Measurements from ENCODE around the gene RASSF8.

The RASSF8 gene, protein sequence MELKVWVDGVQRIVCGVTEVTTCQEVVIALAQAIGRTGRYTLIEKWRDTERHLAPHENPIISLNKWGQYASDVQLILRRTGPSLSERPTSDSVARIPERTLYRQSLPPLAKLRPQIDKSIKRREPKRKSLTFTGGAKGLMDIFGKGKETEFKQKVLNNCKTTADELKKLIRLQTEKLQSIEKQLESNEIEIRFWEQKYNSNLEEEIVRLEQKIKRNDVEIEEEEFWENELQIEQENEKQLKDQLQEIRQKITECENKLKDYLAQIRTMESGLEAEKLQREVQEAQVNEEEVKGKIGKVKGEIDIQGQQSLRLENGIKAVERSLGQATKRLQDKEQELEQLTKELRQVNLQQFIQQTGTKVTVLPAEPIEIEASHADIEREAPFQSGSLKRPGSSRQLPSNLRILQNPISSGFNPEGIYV

DNA sequence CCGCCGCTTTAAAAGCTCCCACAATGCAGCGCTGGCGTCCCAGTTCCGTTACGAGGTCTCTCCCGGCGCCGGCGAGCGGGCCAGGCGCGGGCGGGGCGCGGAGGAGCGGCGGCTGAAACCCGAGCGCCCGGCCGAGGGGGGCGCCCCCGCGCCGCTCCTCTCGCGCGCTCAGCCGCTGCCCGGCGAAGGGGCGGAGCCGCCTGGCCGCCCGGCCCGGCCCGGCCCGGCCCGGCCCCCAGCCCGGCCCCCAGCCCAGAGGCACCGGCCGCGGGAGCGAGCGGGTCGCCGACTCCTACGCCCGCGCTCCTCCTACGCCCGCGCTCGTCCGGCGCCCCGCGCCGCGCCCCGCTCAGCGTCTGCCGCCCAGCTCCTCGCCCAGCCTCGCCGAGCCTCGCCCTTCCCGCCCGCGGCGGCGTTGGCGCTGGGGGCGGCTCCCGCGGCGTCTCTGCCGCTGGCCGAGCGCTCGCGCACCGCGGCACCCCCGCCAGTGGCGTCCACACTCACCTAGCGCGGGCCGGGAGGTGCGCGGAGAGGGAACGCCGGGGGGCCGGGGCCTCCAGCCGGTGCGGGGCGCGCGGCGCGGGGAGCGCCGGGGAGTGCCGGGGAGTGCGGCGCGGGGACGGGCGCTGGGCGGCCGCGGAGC, at the start of gene RASSF8:
Gene RASSF8, plus strand, starts transcription at position 255 of the 643 bp plus-strand sequence. CDS start 96,662 bp downstream, outside the sequence.
- DNase-seq: peak; percentile 37

DNA sequence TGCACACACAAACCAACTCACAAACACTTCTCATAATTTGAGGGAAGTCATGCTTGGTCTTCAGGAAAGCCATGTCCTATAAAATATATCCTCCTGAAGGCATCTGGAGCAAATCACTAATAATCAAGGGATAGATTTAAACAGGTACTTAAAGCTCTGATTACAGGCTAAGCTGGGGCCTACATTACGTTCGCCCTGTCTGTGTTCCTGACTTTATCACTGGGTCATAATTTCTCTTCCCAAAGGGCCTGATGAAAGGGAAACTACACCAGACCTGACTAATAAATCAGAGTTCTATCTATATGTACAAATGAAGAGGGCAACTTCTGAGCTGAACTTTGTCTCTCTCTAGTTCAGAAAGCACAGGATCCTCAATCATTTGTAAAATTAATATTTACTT, 43.9 kb upstream of the RASSF8 start:
- DNase-seq: no peak

DNA sequence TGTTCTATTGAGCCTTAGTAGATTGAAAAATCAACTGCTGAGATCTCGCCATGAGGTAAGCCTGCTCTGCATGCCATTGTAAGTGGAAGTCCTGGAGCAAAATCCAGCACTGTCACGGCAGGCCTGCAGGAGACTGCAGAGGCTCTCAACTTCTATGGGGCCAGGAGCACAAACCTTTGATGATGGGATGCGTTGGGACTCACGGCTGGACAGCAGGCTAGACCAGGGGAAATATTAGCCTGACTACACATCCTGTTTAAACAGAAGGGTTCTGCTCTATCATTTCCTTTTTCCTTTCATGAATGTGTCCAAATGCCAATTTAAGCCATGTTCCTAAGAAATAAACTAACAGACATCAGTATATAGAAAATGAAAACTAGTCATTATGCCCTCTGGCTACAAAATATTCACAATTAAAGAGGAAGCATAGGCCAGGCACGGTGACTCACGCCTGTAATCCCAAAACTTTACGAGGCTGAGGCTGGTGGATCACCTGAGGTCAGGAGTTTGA, 33.9 kb upstream of the RASSF8 start:
- DNase-seq: no peak

DNA sequence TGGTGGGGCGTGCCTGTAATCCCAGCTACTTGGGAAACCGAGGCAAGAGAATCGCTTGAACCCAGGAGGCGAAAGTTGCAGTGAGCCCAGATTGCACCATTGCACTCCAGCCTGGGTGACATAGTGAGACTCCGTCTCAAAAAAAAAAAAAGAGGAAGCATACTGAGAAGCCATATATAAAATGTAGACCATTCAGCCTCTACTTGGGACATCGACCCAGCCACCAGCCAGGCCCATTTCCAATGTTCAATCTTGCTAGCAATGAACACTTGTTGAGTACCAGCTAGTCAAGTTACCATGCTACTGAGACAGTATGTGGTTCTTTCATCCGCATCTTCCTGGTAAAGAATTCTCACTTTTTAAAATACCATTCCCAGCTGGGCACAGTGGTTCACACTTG, 33.4 kb upstream of the RASSF8 start:
- no peak for DNase-seq

DNA sequence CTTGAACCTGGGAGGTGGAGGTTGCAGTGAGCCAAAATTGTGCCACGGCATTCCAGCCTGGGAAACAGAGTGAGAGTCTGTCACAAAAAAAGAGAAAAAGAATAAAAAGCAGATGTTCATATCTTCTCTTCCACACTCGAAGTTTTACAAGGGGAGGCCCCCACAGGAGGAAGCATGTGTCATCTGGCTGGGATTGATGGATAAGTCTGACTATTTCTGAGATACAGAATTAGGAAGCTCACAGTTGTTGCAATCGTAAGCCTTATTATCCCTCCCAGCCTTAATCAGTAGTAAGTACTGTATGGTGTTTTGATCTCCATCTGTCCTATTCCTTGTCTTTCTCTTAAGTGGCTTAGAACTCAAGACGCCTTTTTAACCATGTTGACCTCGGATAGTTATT, 31.9 kb upstream of the RASSF8 start:
- DNase-seq: no peak

DNA sequence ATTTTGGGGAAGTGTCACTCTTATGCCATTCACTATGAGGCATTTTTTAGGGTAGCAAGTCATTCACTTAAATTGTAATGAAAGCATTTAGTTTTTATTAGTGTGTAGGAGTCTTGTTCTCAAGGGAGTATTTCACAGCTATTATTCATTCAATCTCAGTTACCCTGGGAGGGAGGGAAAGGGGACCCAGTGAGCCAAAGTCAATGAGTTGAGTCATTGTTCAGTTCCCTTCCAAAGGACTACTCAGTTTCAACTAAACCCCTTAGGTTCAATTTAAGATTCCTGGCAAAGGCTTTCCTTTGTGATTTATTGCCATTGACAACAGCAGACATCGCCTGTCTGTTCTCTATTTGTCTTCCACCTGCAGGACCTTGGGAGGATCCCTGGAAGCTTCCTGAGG, 29.3 kb upstream of the RASSF8 start:
- no peak for DNase-seq

DNA sequence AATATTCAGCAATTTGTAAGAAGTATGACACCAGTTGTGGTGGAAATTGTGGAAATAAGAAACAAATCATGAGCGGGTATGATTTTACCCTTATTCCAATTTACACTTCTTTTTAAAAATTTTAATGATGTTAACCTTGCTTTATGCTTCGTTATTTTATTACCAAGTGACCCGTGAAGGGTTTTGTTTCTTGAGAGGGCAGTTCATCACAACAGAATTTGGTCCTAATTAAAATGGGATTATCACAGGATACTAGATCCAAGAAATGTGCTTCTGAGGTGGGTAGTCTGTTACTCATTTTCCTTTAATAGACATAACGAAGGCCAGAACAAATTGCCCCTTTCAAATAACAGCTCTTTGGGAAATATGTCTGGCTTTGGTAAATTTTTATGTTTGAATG, 25.5 kb upstream of the RASSF8 start:
- no peak for DNase-seq

DNA sequence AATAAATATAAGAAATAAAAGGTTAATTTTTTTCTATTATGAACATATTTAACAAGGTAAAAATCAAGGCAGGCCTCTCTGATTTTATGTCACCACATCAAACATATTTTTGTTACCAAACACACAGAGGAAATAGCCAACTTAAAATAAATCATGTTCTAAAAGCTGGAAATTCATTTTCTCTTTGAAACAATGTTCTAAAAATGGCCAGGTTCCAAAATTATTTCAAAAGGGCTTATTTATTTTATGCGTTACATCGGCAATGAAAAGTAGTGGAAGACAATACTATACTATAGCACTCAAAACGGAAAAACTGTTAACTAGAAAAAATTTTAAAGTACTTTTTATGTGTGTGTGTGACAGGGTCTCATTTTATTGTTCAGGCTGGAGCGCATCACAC, 24.0 kb upstream of the RASSF8 start:
- DNase-seq: no peak

DNA sequence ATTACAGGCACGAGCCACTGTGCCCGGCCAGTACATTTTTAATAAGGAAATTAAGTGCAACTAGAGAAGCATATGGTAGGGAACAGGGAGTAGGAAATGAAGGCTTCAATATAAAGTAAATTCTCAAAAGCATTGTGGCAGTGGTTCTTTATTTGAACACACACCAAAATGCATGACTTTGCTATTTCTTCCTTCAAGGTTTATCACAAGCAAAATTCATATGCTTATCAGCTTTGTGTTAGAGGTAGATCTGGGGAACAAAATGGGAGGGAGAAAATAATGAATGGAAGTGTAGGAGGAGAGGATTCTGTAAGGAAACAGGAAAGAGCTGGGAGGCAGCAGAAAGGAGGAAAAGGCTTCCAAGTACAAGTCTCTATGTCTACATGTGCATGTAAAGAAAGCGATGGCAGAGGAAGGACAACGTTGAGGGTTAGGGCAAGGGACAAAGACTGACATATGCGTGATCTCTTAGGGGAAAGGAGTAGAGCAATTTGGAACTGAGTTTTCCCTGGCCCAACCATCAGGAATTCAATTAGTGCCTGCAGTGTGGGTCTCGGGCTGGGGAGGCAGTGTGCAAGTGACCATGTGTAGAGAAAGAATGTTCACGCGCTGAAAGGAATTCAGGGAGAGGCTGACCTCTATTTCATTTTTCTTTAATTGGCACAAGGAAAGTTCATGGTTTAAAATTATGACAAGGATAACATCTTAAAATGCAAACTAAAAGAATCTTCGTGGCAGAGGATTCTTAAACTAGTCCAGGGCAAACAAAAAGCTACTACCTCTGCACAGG, 22.9 kb upstream of the RASSF8 start:
- no peak for DNase-seq

DNA sequence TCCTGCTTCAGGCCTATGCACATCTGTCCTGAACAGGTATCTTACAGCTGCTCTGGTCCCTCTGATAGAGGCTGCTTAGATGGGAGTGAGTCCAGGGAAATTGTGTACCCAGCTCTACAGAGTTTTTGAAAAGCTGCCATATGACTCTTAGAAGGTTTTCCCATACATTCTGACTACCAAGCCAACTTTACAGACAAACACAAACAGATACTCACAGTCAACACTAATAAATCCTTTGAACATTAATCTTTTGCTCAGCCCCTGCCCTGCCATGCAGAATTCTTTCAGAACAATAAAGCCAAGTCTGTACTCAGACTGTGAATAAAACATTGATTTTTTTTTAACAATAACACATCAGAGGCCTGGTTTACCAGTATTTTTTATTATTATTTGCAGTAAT, 21.4 kb upstream of the RASSF8 start:
- no peak for DNase-seq

DNA sequence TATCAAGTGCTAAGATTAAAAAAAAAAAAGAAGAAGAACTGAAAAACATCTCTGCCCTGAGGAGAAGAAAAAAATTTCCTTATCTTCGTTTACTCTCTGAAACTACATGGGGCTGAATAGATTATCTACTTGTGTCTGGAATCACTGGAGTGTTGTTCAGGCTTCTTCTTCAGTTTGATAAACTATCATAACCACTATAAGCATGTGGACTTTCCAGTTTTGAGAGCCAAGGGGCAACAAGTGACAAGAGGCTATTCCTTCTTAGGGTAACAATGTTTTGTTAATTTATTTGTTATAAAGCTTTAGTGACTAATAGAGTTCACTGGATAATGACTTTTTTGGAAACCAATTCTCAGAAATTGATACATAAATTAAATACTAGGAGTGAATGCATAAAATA, 19.9 kb upstream of the RASSF8 start:
- DNase-seq: no peak

DNA sequence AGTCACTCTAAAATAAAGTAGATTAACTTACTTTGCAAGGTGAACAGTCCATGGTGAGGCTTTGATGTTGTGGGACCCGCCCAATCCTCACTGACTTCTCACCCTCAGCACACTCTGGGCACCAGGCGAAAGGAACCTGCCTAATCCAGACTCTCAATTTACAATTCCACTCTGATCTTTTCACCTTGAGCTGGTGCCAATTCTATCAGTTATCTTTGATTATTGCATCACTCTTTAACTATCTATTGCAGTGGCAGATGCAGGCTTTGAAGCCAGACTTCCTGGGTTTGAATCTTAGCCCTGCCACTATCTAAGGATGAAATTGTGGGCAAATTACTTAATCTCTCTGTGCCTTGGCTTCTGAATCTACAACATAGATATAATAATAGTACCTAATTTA, 18.9 kb upstream of the RASSF8 start:
- no peak for DNase-seq

DNA sequence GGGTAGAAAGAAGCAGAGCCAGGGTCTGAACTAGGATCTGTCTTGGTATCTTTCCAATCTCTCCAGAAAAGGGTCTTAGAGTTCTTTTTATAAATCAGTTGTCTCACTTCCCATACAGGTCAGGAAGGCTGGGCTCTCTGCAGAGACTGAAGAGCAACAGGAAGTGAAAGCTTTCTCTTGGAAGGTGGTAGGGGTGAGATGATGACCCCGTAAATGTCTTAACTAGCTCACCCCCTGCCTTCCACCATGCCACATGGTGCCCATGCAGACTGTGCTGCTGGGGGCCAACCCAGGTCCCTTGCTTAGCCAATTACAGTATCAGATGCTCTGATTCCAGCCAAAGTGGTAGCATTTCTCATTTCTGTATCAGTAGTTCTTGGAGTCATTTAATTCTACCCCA, 17.6 kb upstream of the RASSF8 start:
- DNase-seq: no peak

DNA sequence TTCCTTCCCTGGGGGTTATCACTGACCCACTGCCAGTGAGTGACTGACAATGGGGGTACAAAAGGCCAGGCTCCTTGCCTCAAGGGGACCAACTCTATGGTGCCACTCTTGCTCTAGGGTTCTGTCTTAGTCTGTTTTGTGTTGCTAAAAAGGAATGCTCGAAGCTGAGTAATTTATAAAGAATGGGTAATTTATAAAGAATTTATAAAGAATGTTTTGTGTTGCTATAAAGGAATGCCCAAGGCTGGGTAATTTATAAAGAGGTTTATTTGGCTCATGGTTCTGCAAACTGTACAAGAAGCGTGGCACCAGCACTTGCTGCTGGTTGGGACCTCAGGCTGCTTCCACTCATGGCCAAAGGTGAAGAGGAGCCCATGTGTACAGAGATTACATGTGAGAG, 15.8 kb upstream of the RASSF8 start:
- DNase-seq: no peak

DNA sequence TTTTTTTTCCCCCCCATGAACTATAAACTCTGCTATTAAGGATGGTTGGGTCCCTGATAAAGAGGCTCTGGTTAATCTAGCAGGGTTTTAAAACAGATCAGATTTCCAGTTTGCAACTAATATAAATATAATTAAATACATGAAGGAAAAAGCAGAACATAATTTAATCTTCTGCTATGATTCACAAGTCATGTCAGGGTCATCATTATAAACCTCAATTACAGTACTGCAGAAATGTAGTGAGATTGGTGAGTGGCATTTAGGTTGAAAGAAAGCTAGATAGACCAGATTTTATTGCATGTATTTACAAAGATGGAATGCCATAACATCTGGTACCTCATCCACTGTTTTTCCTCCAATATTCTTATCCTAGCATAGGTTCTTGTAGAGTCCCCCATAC, 14.5 kb upstream of the RASSF8 start:
- DNase-seq: no peak

DNA sequence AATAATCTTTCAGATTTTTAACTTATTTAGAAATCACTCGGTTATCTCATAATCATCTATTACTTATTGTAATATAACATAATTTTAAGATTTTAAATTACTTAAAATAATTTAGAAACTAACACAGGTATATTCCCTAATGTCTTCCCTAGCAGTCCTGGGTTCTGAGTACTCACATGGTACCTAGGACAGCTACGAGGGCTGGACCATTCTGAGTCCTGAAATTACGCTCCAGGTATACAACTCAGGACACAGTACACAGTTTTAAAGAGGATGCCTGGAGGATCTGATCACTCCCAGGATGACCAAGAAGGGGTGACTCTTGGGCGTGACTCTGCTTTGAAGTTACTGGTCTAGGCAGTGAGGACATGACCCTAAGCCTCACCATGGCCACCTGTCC, 9.1 kb upstream of the RASSF8 start:
- DNase-seq: no peak

DNA sequence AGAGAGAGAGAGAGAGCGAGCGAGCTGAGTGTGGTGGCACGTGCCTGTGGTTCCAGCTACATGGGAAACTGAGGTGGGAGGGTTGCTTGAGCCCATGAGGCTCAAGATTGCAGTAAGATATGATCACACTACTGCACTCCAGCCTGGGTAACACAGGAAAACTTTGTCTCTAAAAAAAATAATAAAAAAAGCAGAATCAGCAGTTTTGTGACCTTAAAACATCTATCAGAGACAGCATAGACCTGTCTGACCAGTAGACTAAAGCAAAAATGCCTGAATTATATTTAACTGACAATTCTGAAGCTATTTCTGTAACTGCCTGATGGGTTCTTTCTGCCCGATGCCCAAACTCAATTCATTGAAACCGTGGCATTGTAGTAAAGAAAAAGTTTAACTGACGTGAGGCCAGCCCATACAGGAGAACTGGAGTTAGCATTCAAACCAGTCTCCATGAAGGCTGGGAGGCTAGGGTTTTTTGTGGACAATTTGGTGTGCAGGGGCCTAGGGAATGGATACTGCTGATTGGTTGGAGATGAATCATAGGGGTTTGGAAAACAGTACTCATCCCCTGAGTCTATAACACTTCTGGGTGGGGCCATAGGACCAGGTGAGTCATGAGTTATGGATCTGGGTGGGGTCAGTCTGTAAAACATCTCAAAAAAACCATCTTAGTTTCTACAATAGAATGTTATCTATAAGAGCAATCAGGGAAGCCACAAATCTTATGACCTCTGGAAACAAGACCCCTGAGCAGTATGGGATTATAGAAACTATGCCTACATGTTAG, 8.0 kb upstream of the RASSF8 start:
- no peak for DNase-seq

DNA sequence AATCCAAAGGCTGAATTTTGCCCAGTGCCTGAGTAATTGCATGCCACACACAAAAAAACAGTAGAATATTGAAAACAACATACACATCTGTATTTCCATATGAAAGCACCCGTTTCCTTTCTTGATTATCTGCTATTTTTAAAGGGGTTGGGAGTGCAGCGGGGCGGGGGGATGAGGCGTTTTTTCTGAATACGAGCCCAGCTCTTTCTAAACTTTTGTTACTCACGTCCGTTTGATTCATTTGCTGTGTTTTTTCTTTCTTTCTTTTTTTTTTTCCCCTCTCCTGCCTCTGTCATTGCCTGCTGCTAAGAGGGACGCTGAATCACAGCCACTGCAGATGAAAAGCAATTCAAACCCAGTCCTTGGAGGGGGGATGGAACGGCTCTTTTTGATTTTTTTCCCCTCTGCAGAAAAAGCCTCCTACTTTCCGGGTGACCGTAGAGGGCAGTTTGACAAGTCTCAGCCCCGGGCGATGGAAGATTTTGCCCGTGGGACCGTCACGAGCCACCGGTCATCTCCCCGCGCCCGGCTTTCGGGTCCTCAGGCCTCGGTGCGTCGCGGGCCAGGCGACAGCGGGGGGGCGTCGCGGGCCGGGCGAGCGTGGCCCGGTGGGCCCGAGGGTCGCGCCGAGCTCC, 572 bp upstream of the RASSF8 start:
- no peak for DNase-seq

DNA sequence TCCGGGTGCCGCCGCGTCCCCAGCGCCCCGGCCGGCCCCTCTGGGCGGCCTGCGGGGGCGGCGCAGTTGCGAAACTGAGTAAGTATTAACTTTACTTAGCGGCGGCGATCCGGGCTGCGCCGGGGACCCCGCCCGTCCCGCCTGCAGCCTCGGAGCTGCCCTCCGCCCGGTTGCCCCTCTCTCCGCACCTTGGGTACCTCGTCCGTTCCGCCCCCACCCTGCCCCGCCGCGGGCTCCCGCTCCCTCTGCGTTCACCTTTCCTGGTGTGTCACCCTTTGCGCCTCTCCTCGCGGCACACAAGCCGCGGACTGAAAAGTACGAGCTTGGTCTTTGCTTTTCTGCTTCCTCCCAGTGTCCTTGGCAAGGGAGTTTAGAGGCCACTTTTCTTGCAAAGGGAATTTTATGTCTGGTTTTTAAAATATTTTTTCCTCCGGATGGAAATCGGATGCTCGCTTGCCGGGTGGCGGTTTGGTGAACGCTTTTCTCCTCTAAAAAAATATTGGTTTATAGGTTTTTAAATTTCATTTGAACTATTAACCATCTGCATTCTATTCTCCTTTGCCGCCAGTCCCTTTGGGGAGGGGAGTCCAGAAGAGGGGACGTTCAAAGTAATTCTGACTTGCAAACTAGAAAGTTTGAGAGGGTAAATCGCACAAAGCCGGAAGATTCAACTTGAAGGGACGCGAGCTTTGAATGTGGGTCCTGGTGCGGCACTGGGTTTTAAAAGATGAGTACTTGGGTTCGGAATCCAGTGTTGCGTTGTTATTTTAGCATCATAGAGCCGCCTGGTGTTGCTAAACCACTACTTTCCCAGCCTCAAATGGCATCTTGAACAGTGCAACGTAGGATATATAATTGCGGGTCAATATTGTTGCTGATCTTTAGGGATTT, 834 bp downstream of the RASSF8 start:
- DNase-seq: no peak

DNA sequence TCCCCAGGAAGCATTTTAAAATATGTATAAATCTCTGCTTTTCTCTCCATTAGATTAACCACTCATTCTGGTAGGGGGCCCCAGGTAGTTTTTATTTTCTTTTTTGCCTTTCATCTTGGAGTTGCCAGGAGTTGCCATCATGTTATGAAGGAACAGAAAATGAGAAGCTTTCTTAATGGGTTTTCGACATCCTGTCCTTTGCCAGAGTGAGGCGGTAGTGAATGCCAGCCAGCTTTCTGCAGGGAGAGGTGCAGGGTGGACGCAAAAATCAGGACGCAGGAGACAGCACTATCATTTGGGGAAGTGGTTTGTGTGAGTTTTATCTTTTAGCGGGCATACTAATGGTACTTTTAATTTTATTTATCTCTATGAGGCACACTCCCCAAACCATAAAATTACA, 1.7 kb downstream of the RASSF8 start:
- no peak for DNase-seq

DNA sequence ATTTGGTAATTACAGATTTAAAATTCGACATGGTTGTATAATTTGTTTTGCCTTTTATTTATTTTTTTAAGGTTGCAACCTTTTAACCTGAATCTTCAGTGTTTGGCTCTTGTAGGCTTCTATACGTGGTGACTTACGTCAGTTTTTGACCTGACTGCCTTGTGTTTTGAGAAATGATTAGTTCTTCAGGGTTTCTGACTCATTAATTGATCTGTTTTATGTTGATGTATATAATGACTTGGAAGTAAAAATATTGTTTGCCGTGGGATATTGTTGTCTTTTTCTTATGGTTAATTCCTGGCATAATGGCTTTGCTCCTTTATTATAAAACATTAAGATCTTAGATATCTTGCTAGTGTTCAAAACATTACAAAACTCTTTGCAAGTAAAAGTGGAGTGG, 2.5 kb downstream of the RASSF8 start:
- no peak for DNase-seq

Data from activated CD4-positive, CD25-positive, alpha-beta regulatory T cell treated with anti-CD3 and anti-CD28 coated beads, Interleukin-2, amount 50 U/mL, for 72 hours (primary cell).